GOT3 (cell line): ENCODE data around the gene RGMA.

Source experiments
- DNase-seq: peaks from one replicate; lab custom pipeline; 2025; ENCODE audit warnings: mixed read lengths; lab: John Stamatoyannopoulos, UW

RGMA gene, protein sequence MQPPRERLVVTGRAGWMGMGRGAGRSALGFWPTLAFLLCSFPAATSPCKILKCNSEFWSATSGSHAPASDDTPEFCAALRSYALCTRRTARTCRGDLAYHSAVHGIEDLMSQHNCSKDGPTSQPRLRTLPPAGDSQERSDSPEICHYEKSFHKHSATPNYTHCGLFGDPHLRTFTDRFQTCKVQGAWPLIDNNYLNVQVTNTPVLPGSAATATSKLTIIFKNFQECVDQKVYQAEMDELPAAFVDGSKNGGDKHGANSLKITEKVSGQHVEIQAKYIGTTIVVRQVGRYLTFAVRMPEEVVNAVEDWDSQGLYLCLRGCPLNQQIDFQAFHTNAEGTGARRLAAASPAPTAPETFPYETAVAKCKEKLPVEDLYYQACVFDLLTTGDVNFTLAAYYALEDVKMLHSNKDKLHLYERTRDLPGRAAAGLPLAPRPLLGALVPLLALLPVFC

DNA sequence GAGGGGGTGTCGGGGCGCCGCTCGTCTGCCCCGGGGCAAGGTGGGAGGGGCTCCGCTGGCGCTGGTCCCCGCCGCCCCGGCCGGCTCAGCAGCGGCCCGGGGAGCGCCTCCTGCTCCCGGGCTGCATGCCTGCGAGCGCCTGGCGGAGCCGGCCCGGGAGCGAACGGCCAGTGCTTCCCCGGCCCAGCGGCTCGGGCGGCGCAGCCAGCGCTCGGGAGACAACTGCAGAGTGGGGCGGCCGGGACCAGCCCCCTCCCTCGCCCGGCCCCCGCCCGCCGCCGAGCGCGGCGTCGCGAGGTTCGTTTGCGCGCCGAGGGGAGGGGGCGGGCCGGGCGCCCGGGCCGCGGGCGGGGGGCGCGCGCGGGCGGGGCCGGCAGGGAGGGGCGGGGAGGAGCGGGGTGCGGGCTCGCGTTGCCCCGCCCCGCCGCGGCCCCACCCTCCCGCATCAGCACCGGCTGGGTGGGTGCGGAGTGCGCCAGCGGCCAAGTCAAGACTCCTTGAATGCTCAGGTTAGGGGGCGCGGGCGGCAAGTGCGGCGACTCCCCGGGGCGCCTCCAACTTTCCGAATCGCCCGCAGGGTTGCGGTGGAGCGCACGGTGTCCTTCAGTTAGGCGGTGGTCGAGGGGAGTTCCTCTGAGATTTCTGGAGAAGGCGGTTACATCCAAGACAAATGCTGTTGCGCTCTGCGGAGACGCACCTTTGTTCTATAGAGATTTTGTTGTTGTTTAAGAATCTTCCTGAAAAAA, at the start of gene RGMA:
Gene RGMA (minus strand): TSS at position 231 of the 746 bp plus-strand sequence. CDS start 279 bp downstream, outside the sequence.
- DNase-seq = no peak

DNA sequence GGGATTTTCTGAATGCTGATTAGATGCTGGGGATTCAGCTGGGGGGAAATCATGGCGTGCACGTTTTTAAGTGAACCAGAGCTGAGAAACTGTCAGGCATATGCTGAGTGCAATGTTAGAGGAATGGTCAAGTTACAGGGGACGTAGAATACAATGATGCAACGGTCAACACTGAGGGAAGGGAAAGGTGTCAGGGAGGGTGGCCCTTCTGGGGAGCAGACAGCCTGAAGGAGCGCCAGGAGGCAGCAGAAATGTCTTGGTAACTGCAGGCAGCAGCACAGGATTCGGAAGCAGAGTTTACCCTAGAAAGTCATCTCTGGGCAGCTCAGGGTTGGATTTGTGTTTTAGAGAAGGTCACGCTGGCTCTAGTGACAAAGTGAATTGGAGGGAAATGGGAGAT, 47.6 kb upstream of the RGMA start:
- no peak for DNase-seq

DNA sequence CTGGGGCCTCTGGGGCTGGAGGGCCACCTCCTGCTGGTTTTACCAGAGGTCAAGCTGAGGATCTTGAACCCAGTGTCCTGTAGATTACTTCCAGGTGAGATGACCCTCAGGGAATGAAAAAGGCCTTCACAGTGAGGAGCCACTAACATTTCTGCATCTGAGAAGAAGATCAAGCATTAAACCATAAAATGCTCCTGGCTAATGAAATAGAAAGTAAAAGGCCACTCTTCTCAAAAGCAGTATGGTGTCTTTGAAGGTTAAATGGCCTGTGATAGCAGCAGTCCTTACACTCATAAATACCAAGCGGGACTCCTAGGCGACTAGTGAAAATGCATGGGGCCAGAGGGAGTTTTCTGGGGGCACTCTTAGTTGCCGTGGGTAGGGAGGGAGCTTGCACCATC, 47.0 kb upstream of the RGMA start:
- no peak for DNase-seq

DNA sequence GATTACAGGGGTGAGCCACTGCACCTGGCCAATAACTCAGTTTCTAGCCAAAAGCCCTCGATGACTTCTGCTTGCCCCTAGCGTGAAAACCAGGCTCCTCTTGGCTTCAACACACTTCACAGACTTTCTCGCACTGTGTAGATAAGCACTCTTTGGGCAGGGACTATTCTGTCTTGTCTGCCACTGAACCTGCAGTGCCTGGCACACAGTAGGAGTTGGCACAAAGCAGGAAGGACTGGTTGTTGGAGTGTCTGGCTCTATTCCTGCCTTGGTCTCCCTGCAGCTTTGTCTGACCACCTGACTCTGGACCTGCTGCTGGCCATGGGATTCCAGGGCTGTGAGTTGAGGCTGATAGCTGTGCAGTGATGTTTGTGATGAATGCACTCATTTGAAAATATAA, 46.4 kb upstream of the RGMA start:
- DNase-seq = no peak

DNA sequence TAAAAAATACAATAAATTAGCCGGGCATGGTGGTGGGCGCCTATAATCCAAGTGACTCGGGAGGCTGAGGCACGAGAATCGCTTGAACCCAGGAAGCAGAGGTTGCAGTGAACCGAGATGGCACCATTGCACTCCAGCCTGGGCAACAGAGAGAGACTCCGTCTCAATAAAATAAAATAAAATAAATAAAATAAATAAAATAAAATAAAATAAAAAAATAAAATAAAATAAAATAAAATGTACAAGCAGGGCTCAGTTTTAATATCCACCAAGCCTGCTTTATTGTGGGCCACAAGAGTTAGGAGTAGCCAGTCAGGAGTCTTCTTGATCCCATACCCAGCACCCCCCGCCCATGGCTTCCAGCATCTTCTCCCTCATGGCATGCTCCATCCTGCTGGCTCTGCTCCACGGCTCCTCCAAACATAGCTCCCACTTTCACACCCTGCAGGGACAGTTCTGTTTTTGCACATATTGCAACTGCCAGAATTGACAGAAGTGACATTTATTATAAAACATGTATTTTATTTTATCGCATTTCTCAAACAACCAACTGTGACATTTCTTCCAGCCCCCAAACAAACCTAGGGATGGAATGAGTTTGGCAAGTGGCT, 42.6 kb upstream of the RGMA start:
- DNase-seq = no peak

DNA sequence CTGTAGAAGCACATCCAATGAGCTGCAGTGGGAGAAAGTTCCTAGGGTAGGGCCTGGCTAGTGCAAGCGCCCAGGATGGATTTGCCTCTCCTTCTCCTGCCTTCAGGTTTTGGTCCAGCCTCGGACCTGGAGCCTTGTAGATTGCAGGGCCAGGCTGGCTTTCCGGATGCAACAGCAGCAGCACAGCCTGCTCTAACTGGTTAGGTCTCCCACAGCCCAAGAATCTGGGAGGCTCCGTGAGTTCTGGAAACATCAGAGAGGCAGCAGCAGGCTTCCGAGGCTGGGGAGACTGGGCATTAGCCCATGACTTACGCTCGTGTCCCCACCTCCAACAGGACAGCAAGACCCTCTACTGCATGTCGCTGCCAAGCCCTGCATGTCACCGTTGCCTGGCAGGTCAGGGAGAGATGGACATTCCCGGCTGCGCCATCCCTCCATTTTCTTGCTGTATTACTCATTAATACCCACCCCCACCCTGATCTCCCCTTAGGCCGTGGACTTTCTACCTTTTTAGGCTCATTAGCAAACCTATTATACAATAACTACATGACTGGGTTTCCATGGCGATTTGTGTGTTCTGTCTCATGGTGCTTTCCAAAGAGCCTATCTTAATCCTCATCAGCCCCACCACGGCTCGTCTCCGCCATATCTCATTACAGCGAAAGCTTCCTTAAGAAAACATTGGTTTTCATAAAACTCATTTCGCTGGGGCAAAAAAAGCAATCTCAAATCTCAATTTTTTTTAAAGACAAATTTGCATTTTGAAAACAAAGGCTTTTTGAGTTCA, 40.9 kb upstream of the RGMA start:
- no peak for DNase-seq

DNA sequence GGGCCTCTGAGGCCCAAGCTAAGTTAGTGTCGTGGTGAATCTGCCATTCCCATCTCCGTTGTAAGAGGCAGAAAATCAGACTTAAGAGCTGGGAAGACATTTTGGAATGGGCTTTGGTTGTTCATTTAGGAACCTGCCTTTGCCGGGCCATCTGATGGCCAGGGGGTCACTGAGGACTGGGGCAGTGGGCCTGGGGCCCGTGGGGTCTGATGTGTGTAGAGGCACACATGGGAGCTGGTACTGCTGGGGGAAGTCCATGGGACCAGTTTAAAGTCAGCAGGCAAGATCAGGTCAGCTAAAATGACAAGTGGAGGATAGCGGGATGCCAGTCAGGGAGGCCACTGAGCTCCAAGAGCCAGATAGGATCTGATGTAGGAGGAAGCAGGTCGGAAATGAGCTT, 38.3 kb upstream of the RGMA start:
- DNase-seq = no peak

DNA sequence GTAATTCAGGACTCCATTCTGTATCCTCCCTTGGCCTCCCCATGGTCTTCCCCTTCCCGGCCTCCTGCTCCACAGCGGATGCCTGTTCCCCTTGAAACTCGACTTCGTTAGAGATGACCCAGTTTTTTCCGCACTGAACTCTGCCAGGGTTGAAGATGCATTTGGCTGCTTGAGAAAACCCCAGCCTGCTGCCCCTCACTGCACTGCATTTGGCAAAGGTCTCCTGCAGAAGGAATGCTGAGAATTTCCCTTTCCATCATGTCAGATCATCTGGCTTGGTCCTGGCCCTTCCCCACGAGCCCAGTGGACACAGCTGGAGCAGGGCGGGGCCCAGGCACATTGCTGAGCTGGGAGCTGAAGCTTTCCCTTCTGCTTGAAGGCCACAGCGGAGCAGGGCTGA, 37.6 kb upstream of the RGMA start:
- no peak for DNase-seq

DNA sequence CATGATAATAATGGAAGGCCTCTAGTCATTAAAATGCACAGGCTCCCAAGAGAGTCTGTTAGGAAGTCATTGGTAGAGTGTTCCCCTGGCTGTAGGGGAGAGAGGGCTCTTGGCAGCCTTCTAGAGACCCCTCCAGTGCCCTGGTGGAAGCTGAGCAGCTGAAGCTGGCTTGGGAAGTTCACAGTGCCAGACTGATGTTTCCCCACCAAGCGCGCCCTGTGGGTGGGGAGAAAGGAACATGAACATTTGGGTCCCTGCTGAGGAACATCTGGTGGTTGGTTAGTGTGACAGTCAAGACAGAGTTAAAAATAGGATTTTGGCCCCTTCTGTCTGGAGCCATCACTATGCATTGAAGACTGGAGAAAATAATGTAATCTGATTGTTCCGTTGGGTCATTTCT, 37.1 kb upstream of the RGMA start:
- DNase-seq = no peak

DNA sequence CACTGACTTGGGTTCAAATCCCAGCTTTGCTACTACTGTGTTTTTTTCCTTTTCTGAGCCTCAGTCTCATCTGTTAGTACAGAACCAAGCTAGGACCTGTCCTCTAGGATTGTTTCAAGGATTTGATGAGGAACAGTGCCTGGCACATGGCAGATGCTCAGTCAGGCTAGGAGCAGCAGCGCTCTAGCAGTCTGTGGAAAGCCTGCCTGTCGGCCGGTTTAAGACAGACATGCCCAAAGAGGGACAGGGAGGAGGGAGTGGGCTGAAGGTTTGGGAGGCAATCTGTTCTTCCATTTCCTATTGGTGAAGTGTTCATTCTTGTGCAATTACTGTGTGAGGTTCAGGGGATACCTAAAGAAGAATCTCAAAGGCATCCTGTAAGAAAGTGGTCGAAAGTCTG, 35.1 kb upstream of the RGMA start:
- no peak for DNase-seq

DNA sequence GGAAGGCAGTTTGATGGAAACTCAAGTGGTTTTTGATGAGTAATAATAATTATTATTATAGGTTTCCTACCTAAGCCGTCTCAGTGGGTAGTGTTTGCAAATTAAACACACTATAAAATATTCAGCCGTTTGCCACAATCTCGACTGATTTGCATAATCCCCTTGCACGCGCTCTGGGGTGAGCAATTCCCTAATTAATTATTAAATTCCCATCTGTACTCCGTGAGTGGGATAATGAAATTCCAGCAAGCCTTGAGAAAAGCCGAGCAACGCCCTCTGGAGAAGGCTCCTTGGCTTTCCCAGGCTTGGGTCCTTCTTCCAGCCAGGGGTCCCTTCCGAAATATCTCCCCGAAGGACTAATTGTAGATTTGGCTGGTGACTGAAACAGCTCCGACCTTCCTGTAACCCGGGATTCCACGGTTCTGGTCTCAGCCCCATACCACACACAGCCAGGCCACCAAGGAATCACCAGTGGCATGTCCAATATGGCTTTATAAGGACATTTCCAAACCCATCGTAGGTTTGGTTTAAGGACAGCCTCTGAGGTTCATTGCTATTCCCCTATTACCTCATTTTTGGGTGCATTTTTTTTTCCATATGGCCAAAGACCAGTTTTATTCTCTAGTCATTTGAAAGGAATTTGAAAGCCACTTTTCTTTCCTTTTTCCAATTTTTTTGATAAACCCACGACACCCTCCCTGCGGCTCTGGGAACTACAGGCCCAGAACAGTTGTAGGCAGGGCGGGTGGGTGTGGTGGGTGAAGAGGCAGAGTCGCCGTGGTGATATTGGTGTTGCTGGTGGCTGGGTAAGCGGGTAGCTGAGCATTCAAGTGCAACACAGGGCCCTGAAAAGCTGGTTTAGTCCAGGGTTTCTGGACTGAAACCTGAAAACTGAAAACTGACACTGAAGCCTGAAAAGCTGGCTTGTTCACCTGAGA, 33.2 kb upstream of the RGMA start:
- no peak for DNase-seq

DNA sequence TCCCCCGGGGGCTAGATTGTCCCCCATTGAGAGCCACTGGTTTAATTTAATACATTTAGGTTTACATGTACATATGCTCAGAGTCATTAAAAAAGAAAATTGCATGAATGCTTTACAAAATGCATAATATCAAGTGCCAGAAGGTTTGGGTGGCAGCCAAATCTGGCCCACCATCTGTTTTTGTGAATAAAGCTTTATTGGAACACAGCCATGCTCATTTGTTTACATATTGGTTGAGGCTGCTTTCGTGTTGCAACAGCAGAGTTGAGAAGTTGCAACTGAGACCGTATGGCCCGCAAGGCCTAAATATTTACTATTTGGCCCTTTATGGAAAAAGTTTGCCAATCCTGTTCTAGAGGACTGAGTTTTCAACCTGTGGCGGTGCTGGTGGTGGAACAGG, 32.1 kb upstream of the RGMA start:
- DNase-seq = no peak

DNA sequence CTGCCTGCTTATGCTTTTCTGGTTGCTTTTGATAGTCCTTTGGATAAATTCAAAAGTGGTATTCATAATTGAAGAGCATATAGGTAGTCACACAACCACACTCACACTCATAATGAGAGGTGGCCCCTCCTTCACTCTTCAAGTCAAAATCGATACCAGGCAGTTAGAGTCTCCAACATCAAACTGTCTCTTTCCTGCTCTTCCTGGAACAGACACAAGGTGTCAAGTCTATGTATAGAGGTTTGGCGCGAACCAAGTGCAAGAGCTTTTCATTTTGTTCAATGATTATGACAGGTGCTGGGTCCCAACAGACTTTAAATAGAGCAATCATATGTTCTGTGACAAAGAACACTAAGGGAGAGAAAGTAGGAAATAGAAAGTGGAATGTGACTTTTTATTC, 29.9 kb upstream of the RGMA start:
- no peak for DNase-seq

DNA sequence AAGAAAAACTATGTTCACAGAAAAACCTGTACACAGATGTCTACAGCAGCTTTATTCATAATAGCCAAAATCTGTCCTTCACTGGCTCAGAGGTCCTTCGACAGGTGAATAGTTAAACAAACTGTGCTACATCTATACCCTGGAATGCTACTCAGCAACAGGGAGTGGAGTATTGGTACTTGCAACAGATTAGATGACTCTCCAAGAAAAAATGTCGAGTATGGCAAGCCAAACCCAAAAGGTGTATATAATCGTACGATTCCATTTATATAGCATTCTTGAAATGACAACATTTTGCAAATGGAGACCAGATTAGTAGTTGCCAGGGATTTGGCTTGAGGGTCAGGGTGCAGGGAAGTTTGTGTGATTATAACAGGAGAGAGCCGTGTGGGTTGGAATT, 22.4 kb upstream of the RGMA start:
- no peak for DNase-seq

DNA sequence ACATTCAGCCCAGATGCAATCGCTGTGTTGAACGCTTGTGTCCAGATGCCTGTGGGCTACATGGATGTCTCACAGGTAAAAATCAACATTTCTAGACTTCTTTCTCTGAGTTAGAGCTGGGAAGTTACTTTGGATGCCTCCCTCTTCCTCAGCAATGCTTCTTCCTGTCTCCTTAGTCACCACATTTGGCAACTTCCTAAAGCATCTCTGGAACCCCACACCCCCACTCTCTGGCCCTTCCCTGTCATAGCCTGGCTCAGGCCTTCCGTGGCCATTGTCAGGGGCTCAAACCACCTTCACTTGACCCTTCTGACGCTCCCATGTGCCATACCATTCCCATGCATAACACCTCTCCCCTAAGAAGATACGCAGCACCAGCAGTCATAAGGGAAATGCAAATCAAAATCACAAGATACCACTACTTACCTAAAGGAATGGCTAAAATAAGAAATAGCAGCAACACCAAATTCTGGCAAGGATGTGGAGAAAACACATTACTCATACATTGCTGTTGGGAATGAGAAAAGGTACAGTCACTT, 21.6 kb upstream of the RGMA start:
- DNase-seq = no peak

DNA sequence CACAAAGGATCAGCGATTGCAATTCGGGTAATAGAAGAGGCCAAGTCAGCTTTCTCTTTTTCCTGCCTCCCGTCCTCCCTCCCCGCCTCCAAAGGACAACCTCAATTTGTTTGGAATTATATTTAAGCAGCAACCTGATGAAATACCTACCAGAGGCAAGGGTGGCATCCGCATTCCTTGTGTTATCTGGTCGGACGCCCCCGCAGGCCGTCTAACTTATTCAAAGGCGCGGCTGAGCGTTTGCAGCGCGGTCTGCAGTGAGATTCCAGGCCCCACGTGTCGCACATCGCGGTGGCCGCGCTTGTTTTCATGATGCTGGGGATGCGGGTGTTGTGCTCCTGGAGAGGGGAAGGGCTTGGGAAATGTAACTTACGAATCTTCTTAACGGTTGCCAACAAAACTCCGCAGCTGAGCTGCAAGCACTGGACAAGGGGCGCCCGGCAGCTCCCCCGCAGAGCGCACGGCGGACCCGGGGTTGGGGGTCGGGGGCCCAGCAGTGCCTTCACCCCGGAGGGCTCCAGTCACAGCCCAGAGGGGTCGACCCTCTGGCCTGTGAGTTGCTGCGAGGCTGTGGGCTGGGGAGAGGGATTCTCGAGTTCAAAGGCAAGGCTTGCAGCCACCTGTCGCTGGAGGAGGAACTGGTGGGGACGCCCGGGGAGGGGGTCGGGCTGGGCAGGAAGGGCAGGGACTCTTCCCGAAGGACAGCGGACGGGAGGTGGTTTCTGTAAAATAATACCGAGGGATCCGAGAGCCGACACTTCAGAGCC, 20.5 kb upstream of the RGMA start:
- no peak for DNase-seq

DNA sequence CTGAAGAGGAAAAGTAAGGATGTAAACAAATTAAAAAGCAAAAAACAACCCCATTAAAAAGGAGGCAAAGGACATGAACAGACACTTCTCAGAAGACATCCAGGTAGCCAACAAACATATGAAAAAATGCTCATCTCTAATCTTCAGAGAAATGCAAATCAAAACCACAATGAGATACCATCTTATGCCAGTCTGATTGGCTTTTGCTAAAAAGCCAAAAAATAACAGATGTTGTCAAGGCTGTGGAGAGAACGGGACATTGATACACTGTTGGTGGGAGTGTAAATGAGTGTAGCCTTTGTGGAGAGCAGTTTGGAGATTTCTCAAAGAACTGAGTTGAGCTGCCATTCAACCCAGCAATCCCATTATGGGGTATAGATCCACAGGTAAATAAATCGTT, 18.6 kb upstream of the RGMA start:
- no peak for DNase-seq

DNA sequence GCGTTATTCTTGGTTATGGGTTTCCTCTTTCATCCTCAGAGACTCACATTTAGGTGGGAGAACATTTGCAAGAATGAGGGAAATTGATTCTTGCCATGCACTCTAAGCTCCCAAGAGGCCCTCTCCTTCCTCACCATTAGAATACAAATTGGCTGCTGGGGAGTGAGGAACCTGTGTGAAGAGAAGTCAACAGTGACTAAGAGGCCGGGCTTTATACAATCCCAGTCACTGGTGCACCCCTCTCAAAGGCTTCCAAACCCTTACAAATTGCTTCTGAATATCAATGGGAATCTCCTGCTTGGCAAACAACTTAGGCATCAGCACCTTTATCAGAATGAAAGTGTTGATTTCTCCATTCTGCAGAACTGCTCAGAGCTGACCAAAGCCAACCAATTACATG, 16.5 kb upstream of the RGMA start:
- DNase-seq = no peak

DNA sequence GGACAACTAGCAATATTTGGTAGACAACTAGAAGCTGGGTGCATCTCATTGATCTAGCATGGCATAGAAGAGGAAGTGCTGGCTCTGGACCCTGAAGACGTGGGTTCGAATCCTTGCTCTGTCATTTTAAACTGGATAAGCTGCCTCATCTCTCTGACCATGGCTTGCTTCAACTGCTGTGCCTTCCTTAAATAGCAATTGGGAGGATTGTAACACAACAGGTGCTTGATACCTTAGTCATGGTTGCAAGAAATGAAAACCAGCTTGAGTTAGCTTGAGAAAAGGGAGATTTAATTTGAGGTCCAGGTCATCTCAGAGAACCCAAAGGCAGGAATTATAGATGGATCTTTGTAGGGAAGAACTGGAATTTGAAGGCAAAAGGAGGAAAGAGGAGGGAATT, 14.8 kb upstream of the RGMA start:
- DNase-seq = no peak

DNA sequence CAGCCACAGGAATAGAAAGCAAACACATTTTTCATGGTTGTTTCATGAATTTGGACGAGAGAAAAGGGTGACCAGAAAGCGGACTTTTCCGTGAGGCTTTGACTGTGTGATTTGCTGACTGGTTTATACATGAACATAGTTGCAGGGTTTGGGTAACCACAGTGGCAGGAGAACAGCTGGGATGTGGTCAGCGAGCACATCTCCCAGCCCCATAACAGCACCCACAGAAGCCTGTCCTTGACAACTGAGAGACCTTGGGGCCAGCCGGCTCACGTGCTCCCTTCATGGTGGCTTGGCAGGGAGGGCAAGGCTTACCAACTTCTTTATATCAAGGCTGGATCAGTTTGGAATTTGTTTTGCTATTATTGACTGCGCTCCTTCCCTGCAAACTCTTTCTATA, 13.2 kb upstream of the RGMA start:
- no peak for DNase-seq
